Activated CD4-positive, alpha-beta T cell treated with anti-CD3 and anti-CD28 coated beads, Interleukin-2, amount 50 U/mL, for 16 hours (primary cell): Measurements from ENCODE around the gene SLC25A52.
"Not testable (repeated sequence)": the region's sequence is repeated elsewhere in the genome, so short reads cannot be mapped to it uniquely, and the experiment has no call there.

ENCODE experiments used
- DNase-seq: peaks from one replicate; pipeline ENCODE4 v3.0.0-alpha.2; 2020

SLC25A52 gene, protein sequence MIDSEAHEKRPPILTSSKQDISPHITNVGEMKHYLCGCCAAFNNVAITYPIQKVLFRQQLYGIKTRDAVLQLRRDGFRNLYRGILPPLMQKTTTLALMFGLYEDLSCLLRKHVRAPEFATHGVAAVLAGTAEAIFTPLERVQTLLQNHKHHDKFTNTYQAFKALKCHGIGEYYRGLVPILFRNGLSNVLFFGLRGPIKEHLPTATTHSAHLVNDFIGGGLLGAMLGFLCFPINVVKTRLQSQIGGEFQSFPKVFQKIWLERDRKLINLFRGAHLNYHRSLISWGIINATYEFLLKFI

DNA sequence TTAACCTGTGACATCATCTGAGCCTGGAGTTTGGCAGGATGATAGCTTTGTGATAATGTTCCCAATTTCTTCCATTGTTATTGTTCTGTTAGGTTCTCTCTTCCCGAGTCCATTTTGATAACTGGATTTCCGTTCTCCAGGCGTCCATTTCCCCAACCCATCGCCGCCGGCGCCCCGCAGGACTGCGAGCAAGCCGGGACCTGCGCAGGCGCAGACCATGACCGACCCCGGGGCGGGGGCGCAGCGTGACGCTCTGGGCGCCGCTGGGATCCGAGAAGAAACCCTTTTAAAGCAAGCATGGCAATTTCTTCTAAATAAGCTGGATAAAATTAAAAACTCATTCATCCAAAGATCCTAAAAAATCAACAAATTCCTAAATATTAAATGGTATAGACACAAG lies at the start of gene SLC25A52:
SLC25A52 (minus strand) TSS at position 186 of the 400 bp plus-strand sequence. CDS start 219 bp downstream, outside the sequence.
- DNase-seq, result no peak

DNA sequence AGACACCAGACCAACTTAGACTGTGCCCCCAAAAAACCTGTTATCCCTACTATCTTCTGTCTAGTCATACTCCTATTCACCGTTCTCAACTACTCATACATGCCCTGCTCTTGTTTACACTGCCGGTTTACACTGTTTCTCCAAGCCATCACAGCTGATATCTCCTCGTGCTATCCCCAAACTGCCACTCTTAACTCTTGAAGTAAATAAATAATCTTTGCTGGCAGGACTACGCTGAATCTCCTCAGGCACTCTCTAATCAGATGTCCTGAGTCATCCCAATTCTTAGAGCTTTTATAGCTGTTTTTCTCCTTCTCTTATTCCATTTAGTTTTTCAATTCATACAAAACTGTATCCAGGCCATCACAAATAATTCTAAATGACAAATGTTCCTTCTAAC lies 48.4 kb upstream of the SLC25A52 start:
- not testable (repeated sequence) for DNase-seq

DNA sequence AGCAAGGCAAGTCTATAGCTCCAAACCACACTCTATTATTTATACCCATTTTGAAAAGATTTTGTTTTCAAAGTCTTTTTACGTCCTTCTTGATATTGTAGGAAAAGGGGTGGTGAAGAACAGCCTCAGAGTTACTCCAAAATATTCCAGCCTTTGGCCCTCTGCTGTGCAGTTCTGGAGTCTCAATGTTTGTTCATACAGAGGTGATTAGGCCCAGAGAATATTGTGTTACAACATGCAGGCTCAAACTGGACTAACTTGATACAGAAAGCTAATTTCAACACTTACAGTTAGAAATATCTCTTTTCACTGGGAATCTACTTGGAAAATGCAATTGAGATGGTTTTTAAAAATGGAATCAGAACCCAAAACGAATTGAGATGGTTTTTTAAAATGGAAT lies 40.4 kb upstream of the SLC25A52 start:
- no peak for DNase-seq

DNA sequence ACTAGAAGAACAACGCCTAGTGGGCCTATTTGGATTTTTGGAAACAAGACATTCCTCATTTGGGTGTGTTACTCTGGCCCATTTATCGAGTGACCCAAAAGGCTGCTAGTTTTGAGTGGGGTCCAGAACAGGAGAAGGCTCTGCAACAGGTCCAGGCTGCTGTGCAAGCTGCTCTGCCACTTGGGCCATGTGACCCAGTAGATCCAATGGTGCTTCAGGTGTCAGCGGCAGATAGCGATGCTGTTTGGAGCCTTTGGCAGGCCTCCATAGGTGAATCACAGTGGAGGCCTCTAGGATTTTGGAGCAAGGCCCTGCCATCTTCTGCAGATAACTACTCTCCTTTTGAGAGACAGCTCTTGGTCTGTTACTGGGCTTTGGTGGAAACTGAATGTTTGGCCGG lies 38.6 kb upstream of the SLC25A52 start:
- DNase-seq, result not testable (repeated sequence)

DNA sequence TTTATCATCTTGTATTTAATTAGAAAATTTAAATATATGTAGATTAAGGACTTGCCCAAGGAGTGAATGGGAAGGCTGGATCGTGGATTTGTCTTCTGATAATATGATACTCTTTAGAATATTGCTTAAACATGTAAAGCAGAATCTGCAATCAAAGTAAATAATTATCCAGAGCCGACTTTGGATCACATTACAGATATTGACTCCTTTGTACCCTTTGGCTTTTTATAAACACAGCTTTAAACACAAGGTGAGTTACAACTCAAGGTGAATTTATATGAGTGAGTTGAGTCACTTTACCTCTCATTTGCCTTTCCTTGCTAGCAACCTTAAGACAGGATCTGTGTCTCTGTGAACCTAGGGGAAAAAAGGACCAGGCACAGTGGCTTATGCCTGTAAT lies 37.7 kb upstream of the SLC25A52 start:
- DNase-seq, result no peak

DNA sequence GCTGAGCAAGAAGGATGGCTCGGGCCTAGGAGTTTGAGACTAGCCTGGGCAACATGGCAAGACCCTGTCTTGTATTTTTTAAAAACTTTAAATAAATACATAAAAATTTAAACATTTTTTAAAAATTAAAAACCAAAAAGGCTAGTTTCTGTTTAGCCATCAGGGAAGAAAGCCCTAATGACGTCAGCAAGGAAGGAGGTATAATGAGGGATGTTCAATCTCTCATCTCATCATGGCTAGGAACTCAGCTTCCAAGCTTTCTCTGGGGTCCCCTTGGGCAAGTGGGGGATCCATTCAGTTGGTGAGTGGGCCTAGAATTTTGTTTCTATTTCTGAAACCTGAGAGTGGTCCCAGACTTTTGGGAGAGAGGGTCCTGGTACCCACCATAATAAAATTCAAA lies 35.1 kb upstream of the SLC25A52 start:
- no peak for DNase-seq

DNA sequence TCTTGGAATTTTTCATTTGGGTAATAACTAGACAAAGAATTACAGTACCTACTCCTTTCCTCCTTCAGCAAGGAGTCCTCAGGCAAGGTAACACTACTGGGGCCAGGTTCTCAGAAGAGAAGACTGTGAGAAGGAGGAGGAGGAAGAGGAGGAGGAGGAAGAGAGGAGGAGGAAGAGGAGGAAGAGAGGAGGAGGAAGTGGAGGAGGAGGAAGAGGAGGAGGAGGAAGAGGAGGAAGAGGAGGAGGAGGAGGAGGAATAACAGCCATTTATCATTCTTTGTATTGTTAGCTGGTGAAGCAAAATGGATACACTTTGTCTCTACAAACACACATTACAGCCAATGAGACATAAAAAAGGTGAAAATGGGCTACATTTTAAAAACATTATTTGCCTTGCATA lies 32.9 kb upstream of the SLC25A52 start:
- DNase-seq, result no peak

DNA sequence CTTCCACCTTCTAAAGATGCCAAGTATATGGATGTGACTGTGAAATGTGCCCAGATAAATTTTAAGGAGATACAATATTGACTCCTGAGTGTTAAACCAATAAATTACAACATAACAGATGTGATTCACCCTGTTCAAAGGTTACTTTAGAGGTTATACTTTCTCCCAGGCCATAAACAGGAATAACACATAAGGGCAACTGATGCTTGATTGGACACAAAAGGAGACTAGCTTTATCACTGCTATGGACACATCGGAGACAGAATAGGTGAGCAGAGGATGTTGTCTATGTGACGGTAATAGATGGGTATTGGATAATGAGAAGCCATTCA lies 31.9 kb upstream of the SLC25A52 start:
- DNase-seq, result no peak

DNA sequence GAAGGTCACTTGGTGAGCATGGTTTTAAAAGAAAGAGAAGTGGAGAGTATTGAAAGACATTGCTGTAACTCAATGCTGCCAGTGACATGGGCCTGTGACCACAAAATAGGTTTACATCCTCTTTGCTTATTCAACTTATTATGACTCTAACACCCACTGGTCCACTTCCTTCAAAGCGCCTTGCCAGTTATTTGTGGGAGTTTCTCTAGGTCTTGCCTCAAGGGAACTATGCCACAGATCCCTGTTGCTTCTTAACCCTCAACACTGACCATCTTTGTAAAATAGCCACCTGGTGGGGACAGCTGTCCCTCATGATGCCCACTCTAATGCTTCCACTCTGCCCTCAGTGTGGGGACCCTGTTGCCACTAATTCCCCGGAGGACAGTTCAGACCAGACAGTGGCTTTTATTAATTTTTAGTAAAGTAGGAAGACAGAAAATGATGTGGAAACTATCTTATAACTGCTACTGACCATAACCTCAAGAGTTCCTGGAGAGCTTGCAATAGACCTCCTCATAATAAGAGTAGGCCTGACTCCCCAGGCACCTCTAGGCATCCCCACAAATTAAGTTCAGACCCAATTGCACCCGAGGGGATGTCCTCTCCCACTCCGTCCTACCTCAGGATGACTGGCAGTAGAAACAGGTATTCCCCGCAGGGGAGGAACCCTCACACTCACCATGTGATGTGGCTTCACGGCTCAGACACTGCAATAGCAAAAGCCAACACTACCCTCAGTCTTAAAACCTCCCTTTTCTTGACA lies 31.3 kb upstream of the SLC25A52 start:
- DNase-seq, result no peak

DNA sequence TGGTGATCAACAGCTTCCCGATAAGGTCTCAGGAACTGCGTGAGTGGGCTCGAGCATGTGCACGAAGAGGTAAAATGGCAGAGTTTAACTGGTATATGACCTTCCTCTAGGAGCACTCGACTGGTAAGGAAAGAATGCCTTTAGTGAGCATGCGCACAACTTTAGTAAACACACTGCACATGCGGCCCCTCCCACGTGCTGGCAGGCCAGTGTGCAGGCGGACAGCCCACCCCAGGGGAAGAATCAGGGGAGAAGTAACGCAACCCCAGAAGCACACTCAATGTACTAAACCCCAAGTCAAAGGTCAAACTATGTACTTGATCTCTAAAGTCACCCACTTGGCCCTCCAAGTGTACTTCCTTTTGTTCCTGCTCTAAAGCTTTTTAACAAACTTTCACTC lies 28.7 kb upstream of the SLC25A52 start:
- DNase-seq, result no peak

DNA sequence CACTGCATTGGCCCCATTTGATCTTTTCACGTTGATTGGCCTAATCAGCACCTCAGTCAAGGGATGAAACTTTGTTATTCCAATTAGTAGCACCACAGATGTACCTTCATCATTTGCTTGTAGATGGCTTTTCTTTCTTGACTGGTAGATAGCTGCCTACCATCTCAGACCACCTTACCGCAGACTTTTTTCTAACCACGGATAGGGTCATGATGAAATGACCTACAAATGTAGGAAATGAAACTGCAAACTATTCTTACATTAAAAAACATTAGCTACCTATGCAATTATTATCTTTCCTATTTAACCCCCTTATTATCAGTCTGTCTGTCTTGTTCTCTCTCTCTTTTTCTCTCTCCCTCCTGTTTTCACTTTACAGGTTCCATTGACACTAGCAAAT lies 22.4 kb upstream of the SLC25A52 start:
- no peak for DNase-seq

DNA sequence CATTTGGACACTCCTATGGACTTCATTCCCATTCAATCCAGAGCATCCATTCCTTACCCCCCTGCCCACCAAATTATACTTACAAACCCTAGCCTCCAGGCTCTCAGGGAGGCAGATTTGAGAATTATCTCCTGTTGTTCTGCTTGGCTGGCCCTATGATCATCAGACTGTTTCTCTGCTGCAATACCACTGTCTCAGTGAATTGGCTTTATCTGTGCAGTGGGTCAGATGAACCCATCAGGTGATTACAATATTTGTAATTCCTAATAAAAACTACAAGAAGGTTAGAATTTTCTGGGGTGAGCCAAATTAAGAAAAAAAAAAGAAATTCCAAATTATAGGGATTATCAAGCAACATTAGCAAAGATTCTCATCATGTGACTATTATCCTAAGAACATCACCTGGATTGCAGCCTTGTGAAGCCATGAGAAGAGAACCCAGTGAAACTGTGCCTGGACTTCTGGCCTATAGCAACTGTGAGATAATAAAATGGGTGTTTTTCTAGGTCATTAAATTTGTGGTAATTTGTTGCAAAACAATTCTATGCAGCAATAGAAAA lies 17.8 kb upstream of the SLC25A52 start:
- DNase-seq, result no peak

DNA sequence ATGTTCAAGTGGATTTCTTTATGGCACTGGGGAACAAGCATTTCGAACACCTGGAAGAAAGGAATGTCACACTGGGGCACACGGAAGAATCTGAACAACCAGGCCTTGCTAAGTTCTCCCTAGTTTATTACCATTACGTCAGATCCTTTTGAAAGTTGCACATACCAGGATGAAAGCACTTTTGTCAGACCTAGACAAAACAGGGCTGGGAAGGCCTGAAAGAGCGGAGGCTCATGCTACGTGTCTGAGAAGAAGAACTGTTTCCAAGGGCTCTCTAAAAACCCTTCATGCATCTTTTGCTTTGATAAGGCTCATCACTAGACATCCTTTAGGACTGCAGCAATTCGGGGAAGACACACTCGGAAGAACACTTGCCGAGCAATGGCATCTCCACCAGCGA lies 15.4 kb upstream of the SLC25A52 start:
- DNase-seq, result no peak

DNA sequence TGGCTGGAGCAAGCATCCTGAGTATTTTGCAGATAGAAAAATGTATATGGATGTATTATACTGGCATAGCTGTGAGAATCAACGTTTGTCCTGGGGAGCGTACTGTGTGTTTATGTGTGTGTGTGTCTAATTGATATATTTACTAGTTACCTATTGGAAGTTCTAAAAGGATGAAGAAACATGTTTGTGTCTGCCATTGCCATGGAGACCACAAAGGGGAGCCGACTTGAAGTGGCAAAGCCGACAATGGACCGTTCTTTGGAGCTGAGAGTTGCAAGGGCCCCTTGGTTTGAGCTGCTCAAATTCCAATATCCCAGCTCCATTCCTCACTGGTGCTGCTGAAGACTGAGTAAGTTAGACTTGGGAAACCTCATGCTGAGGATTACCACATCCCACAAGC lies 14.3 kb upstream of the SLC25A52 start:
- no peak for DNase-seq

DNA sequence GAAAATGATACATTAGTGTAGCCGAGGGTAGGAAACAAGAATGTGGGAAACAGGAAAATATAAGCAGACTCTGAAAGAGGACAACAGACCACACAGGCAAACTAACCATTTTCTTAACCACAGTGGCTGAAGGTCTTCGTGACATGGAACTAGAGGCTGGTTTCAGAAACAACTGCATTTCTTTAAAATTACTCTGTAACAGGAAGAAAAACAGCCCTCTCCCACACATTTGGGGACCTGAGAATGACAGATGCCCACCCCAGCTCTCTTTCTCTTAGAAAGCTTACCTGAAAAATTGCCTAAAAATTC lies 13.8 kb upstream of the SLC25A52 start:
- no peak for DNase-seq

DNA sequence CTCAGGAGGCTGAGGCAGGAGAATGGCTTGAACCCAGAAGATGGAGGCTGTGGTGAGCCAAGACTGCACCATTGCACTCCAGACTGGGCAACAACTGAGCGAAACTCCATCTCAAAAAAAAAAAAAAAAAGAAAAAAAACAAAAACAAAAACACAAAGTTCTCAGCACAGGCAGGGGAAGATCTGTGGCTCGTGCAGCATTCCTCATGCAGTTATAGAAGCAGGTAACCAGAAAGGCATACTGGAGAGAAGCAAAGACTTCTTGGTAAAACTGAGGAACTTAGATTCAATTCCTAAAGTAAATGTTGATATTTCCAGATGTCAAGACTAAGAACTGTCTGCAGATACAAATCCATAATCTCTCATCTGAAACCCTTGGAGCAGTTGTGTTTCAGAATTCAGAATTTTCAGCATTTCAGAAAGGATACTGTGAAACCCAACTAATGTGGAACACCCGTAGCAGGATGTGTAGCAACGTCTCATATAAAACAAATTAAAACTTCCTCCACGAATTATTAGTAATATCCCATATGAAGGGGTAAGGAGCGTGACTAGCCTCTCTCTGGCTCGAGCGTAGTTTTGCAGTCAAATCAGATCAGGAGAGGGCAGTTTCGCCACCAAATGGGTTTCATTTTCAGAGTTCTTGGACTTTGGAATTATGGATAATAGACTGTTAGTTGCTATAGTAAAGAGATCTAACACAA lies 13.2 kb upstream of the SLC25A52 start:
- DNase-seq, result no peak

DNA sequence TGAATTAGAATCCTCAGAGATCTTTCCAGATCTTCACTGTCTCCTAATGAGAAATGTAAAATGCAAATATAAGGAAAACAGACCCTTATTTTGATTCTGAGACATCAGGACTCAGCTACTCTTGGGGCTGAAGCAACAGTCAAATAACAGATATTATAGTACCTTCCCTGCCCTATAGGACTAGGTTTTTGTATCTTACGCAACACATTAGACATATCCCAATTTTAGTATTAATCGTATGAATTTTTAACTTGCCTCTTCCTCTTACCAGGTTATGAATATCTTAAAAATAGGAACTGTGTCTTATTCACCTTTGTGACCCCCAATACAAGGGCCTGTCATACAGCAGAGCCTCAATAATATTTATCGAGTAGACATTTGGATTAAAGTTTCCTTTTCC lies 12.0 kb upstream of the SLC25A52 start:
- DNase-seq, result no peak

DNA sequence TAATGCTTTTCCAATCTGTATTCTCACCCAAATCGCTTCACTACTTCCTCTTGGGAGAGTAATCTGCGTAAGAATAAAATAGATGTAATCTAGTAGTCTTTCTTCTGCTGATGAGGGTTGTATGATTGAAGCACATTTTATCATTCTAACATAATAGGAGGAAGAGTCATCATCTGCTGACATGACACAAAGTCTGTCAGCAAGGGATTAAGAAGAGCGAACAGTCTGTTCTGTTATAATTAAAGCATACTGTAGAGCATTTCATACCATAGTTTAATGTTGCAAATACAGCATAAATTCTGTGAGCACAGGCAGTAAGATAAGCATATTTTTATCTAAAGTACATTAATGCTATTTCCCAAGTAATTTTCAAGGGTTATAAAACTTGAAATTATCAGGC lies 10.4 kb downstream of the SLC25A52 start:
- no peak for DNase-seq

DNA sequence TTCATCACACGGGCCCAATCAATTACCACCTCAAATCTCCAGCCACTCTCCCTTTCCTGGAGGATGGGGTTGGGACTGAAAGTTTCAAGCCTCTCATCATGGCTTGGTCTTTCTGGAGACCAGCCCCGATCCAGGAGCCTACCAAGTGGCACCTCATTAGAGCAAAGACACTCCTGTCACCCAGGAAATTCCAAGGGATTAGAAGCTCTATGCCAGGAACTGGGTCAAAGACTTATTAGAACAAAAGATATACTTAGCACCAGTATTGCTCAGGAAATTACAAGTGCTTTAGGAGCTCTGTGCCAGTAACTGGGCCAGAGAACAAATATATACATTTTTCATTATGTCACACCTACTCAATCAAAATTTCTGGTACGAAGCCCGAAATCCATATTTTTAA lies 14.3 kb downstream of the SLC25A52 start:
- no peak for DNase-seq

DNA sequence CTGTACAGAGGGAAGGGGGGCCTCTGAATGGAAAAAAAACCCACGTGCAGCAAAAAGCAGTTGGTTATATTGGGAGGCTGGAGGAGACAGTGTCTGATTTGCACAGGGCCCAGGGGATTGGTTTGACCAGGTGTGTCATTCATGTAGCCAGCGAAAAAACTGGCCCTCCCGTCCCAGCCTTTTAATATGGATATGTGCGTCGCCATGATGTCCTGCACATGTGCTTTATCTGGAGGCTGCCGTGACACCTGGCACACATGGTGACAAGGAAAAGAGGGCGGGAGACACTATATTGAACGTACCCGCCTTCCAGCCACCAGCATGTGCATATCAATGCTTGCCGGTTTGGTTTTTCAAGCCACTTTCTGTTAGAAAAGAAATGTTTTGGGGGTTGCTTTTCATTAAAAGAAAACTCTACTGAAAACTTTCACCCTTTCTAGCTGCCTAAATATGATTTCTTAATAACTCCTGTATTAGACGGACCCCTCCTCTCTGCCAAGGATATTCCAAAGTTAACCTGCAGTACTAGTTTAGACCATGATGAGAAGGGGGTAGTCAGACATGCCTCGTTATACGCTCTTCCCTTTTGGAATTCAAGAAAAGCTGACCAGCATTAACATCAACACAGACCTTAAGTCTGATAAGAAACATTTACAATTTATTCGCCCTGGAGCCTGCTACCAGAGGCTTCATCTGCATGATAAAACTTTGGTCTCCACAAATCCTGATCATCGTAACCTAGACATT lies 16.2 kb downstream of the SLC25A52 start:
- DNase-seq, result no peak

DNA sequence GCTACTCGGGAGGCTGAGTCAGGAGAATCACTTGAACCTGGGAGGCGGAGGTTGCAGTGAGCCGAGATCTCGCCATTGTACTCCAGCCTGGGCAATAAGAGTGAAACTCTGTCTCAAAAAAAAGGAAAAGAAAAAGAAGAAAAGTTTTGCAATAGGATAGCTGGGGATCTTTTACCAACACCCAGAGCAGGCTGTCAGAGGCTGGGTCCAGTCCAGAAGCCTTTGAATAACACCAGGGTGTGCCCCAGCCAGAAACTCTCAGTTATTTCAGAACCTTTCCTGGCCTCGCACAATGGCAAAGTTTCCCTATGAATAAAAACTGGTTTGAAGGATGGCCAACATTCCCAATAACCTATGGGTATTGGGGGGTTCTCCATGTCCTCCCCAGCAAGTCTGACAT lies 17.1 kb downstream of the SLC25A52 start:
- not testable (repeated sequence) for DNase-seq

DNA sequence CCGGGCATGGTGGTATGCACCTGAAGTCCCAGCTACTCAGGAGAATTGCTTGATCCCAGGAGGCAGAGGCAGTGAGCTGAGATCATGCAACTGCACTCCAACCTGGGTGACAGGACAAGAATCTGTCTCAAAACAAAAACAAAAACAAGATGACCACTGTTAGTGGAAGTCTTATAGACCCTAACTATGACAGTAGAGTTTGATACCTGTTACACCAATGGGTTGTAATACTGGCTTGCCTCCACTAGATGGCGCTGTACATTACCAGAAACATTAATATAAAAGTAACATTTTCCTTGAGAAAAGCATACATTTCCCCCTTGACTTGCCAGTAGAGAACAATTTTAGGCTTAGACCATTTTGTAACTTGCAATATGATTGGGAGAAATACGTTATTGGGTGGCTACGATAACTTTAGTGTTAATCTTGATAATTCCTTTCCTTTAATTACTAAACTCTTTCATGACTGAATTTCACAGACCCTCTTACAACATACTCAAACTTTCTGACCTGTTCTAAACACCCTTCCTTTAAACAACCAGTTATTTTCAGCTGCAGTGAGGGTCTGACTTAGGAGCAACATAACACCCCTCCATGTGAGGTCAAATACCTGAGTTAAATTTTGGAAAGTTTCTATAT lies 19.5 kb downstream of the SLC25A52 start:
- DNase-seq, result peak; percentile 54

DNA sequence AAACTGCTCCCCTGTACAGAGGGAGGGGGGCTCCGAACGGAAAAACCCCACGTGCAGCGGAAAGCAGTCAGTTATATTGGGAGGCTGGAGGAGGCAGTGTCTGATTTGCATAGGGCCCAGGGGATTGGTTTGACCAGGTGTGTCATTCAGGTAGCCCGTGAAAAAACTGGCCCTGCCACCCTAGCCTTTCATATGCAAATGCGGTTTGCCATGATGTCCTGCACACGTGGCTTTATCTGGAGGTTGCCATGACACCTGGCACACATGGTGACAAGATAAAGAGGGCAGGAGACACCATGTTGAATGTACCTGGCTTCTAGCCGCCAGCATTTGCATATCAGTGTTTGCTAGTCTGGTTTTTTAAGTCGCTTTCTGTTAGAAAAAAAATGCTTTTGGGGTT lies 20.5 kb downstream of the SLC25A52 start:
- DNase-seq, result no peak
